Suprapubic skin (tissue), 4 donors: Measurements from ENCODE around the gene ARMH1. TPM values are rescaled to one million over a fixed set of nuclear protein-coding genes. Genes with fewer than 3 reads are reported as not detected.

Source experiments
- DNase-seq, 2 donors: peaks; one replicate each; pipeline ENCODE4 v3.0.0-alpha.2; 2019; ENCODE audit warnings: low spot score in 2 of 2
- H3K27ac ChIP-seq: fragments of 200-600 bp; sonication (generic); one replicate; pipeline ENCODE4 v1.5.1; 2019
- H3K27me3 ChIP-seq: fragments of 200-600 bp; sonication (generic); one replicate; pipeline ENCODE4 v1.5.1; 2019
- H3K36me3 ChIP-seq: fragments of 200-600 bp; sonication (generic); one replicate; pipeline ENCODE4 v1.5.1; 2019
- H3K4me1 ChIP-seq: fragments of 200-600 bp; sonication (generic); one replicate; pipeline ENCODE4 v1.5.1; 2019
- H3K4me3 ChIP-seq: fragments of 200-600 bp; sonication (generic); one replicate; pipeline ENCODE4 v1.5.1; 2019; ENCODE audit warnings: mild to moderate bottlenecking
- H3K9me3 ChIP-seq: fragments of 200-600 bp; sonication (generic); one replicate; pipeline ENCODE4 v1.5.1; 2019
- EP300 ChIP-seq: sonication (generic); formaldehyde crosslinking; IDR thresholded peaks from one replicate; pipeline ENCODE4 v1.6.1; 2017; ENCODE audit warnings: antibody characterized with exemption
- POLR2A ChIP-seq, 2 donors: fragments of 450-650 bp; IDR thresholded peaks; one replicate each; pipeline ENCODE4 v1.6.1; 2017; ENCODE audit warnings: antibody characterized with exemption in 2 of 2, mild to moderate bottlenecking in 2 of 2, moderate library complexity in 2 of 2
- POLR2AphosphoS5 ChIP-seq, 3 donors: sonication (generic); formaldehyde crosslinking; IDR thresholded peaks; one replicate each; pipeline ENCODE4 v1.6.1; 2017; ENCODE audit warnings: antibody characterized with exemption in 3 of 3
- WGBS: methylation state at CpG from one replicate; pipeline ENCODE4 v1.1.5; 2018; 5-methylcytosine and 5-hydroxymethylcytosine counted together
- total RNA-seq, 4 donors: library from RNA; depleted of rRNA; stranded (reverse); fragments of >200 nt; gene quantifications; one replicate each; pipeline ENCODE4 v1.1.0, GENCODE V29; 2016
- TF ChIP-seq, protein P1 (sequence below), 2 donors: fragments of 200-600 bp in 1 of 2; fragments of 450-650 bp in 1 of 2; sonication (generic) in 1 of 2; IDR thresholded peaks; one replicate each; pipeline ENCODE4 v1.5.1; 2016 to 2019; ENCODE audit warnings: antibody characterized with exemption in 2 of 2, mild to moderate bottlenecking in 1 of 2, moderate library complexity in 1 of 2

The ARMH1 gene
- total RNA-seq, 4 donors from 2014 or later: 0.80 to 5.0 (median 1.4) TPM

DNA sequence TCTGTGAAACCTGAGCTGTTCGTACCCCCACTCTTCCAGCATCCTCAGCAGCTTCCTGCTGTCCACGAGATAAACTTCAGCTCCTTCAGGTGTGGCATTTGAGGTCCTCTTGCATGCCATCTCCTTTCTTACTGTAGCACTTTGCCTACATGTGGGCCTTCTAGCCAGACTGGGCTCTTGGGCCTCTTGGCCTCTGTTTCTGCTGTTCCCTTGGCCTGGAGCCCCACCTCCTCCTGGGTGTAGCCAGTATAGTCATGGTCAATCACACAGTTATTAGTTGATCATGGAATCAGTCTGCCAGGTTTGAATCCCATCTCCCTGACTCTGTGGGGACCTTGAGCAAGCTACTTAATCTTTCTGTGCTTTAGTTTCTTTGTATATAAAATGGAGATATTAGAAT, 26.6 kb upstream of the ARMH1 start:
- 98% methylated on average over 2 of the region's 2 CpGs for WGBS
- no peak for DNase-seq
- Histone ChIP-seq H3K27ac (no peak overlapping the region), H3K4me3 (no peak overlapping the region), H3K36me3 (peaks cover 85% of the 10 kb centered on the region), H3K9me3 (no peaks in the 10 kb centered on the region), H3K4me1 (peaks cover 24% of the 10 kb centered on the region), H3K27me3 (no peaks in the 10 kb centered on the region)
- TF ChIP-seq, protein P1, sequence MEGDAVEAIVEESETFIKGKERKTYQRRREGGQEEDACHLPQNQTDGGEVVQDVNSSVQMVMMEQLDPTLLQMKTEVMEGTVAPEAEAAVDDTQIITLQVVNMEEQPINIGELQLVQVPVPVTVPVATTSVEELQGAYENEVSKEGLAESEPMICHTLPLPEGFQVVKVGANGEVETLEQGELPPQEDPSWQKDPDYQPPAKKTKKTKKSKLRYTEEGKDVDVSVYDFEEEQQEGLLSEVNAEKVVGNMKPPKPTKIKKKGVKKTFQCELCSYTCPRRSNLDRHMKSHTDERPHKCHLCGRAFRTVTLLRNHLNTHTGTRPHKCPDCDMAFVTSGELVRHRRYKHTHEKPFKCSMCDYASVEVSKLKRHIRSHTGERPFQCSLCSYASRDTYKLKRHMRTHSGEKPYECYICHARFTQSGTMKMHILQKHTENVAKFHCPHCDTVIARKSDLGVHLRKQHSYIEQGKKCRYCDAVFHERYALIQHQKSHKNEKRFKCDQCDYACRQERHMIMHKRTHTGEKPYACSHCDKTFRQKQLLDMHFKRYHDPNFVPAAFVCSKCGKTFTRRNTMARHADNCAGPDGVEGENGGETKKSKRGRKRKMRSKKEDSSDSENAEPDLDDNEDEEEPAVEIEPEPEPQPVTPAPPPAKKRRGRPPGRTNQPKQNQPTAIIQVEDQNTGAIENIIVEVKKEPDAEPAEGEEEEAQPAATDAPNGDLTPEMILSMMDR (IDR thresholded peaks at IDR 0.05): no peak
- TF ChIP-seq EP300 (no peak), POLR2A (IDR thresholded peaks at IDR 0.05) (no peak), POLR2AphosphoS5 (IDR thresholded peaks at IDR 0.05) (no peak)

DNA sequence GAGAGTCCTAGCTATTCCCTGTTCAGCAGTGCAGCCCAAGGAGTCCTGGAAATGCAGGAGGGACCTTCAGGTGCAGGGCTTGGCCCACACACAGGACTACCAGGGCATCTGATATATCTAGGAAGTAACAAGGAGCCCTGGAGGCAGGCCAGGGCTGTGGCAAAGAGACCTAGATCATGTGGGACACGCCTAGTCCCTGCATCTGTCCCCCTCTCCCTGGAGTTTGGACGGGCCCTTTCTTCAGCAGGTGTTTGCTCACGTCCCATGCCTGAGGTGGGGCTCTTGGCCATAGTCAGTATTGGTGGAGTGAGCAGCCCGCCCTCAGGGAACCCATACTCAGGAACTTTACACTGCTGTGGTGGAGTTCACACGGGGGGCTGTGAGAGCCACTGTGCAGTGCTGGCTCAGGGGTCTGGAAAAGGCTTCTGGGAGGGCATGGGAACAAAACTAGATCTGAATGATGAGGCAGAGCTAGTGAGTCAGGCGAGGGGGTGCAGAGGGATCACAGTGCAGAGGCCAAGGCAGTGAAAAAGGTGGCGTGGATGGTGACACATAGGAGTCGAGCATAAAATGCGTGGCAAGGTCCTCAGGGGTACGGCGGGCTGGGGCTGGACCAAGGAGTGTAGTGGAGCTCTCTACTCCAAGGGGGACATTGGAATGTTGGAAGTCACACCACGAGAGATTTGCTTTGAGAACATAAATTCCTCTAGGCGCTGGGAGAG, 25.8 kb upstream of the ARMH1 start:
- Histone ChIP-seq H3K27me3 (no peaks in the 10 kb centered on the region), H3K4me1 (peaks cover 21% of the 10 kb centered on the region), H3K9me3 (no peaks in the 10 kb centered on the region), H3K27ac (no peak overlapping the region), H3K4me3 (no peak overlapping the region), H3K36me3 (peaks cover 77% of the 10 kb centered on the region)
- 89% methylated on average over 11 of the region's 13 CpGs for WGBS
- no peak for DNase-seq
- TF ChIP-seq POLR2A (IDR thresholded peaks at IDR 0.05) (no peak), EP300 (no peak), POLR2AphosphoS5 (IDR thresholded peaks at IDR 0.05) (no peak)
- TF ChIP-seq, protein P1 (IDR thresholded peaks at IDR 0.05): no peak

GRCh38 chr1:44649788-44650158, 24.7 kb upstream of the ARMH1 start:
- Histone ChIP-seq H3K4me3 (no peak overlapping the region), H3K27ac (no peak overlapping the region), H3K36me3 (peaks cover 74% of the 10 kb centered on the region), H3K4me1 (peaks cover 15% of the 10 kb centered on the region), H3K27me3 (no peaks in the 10 kb centered on the region), H3K9me3 (no peaks in the 10 kb centered on the region)
- no peak for DNase-seq
- TF ChIP-seq POLR2AphosphoS5 (IDR thresholded peaks at IDR 0.05): no peak
- TF ChIP-seq POLR2A (IDR thresholded peaks at IDR 0.05): no peak
- TF ChIP-seq, protein P1 (IDR thresholded peaks at IDR 0.05): no peak
- TF ChIP-seq EP300: no peak
- 94% methylated on average over 9 of the region's 13 CpGs for WGBS

DNA sequence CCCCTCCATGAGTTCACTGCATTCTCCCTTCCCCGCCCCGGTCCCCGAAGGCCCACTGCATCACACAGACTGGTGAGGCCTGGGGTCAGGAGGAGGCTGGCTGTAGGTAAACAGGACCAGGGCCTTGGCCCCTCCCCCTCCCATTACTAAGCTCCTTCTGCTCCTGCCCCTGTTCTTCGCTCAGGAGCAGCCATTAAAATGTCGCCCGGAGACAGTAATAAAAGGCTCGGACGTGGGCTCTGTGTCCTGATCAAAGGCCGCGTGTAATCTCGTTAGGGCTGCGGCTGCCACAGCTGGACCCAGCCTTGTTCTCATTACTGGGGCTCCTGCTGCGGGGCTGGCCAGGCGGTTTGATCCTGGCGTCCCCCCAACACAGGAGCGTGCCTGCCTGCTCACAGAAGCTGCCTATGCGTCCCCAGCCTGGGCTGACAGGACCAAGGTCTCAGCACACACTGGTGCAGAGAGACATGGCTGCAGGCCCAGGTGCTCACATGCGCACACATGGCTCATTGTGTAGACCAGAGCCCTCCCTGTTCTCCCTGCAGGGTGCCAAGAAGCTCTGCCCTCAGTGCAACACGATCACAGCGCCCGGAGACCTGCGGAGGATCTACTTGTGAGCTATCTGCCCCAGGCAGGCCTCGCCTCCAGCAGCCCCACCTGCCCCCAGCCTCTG, 24.2 kb upstream of the ARMH1 start:
- H3K4me3 ChIP-seq: no peak overlapping the region
- H3K36me3 ChIP-seq: peaks cover 73% of the 10 kb centered on the region
- H3K27me3 ChIP-seq: no peaks in the 10 kb centered on the region
- WGBS: 83% methylated on average over 15 of the region's 23 CpGs
- no peak for DNase-seq
- no peak overlapping the region for H3K27ac ChIP-seq
- no peak for TF ChIP-seq POLR2AphosphoS5 (IDR thresholded peaks at IDR 0.05)
- TF ChIP-seq, protein P1 (IDR thresholded peaks at IDR 0.05): no peak
- TF ChIP-seq EP300: no peak
- peaks cover 9% of the 10 kb centered on the region for H3K4me1 ChIP-seq
- H3K9me3 ChIP-seq: no peaks in the 10 kb centered on the region

DNA sequence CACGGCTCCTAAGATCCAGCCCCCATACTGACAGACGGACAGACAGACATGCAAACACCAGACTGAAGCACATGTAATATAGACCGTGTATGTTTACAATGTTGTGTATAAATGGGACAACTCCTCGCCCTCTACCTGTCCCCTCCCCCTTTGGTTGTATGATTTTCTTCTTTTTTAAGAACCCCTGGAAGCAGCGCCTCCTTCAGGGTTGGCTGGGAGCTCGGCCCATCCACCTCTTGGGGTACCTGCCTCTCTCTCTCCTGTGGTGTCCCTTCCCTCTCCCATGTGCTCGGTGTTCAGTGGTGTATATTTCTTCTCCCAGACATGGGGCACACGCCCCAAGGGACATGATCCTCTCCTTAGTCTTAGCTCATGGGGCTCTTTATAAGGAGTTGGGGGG, 23.4 kb upstream of the ARMH1 start:
- 87% methylated on average over 8 of the region's 8 CpGs for WGBS
- Histone ChIP-seq H3K9me3 (no peaks in the 10 kb centered on the region), H3K4me3 (no peak overlapping the region), H3K4me1 (peaks cover 2% of the 10 kb centered on the region), H3K27ac (no peak overlapping the region), H3K36me3 (peaks cover 65% of the 10 kb centered on the region), H3K27me3 (no peaks in the 10 kb centered on the region)
- no peak for DNase-seq
- TF ChIP-seq, protein P1 (IDR thresholded peaks at IDR 0.05): no peak
- no peak for TF ChIP-seq POLR2A (IDR thresholded peaks at IDR 0.05)
- TF ChIP-seq POLR2AphosphoS5 (IDR thresholded peaks at IDR 0.05): no peak
- TF ChIP-seq EP300: no peak
